PC-9 (cell line): ENCODE data around the gene ETNK2.

Experiments
- EZH2 ChIP-seq: fragments of 200-600 bp; sonication (generic); IDR thresholded peaks from 2 replicates; pipeline ENCODE4 v1.8.0; 2017; ENCODE audit warnings: antibody characterized with exemption, low read depth
- TF ChIP-seq, protein P1 (sequence below): fragments of 200-600 bp; sonication (generic); conservative IDR thresholded peaks from 2 replicates; pipeline ENCODE4 v1.6.1; 2017; ENCODE audit warnings: mixed run types, antibody characterized with exemption, mild to moderate bottlenecking, moderate library complexity

DNA sequence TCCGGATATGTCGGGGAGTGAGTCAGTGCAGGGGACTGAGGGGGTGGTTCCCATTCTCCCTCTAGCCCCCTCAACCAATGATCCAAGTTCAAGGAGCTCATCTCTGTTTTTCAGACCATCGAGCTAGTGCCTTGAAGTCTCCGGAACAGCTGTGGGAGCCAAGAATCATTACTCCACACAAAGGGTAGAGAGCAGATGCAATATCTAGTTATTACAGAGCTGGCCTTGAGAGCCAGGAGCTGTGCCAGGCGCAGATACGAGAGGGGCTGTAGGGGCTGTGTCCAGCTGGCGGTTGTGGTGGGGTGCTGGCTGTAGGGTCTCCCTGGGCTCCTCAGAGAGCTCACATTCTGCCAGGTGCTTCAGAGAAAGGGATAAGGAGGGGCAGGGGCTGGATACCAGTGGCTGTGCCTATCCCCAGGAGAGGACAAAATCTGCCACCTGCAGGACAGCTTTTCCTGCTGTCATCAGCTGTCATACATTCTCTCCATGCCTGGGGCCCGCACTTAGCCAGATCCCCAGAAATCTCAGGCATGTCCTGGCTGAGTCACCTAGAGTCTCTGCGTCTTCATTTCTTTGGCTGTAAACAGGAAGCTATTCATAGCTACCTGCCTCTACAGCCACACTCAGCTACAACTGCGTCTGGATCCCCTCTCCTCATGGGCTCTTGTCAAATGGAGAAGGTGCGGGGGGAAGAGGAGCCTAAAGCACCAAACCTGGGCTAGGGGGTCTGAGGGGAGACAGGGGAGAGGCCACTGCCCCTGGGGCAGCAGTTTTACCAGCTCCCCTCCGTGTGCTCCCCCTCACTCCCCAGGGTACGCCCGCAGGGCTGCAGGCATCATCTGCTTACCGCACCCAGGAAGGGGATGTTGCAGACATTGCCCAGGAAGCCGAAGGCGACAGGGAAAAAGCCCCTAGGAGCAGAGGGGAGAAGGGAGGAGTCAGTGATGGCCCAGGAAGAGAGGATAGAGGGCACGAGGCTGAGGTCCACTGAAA lies 46.8 kb upstream of the ETNK2 start:
- TF ChIP-seq, protein P1, sequence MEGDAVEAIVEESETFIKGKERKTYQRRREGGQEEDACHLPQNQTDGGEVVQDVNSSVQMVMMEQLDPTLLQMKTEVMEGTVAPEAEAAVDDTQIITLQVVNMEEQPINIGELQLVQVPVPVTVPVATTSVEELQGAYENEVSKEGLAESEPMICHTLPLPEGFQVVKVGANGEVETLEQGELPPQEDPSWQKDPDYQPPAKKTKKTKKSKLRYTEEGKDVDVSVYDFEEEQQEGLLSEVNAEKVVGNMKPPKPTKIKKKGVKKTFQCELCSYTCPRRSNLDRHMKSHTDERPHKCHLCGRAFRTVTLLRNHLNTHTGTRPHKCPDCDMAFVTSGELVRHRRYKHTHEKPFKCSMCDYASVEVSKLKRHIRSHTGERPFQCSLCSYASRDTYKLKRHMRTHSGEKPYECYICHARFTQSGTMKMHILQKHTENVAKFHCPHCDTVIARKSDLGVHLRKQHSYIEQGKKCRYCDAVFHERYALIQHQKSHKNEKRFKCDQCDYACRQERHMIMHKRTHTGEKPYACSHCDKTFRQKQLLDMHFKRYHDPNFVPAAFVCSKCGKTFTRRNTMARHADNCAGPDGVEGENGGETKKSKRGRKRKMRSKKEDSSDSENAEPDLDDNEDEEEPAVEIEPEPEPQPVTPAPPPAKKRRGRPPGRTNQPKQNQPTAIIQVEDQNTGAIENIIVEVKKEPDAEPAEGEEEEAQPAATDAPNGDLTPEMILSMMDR, result peak; percentile 54
- TF ChIP-seq EZH2, result no peak
